Cardiac fibroblast (primary cell): ENCODE measurements around the gene GNL3.

Experiments
- DNase-seq, 2 donors: peaks; one replicate each; pipeline versions ENCODE4 v3.0.0 to v3.0.0-alpha.2; 2010; ENCODE audit warnings: low read depth in 2 of 2
- H3K4me3 ChIP-seq, 2 donors: replicated peaks in 1 of 2; 1 replicate in 1 of 2; 2 replicates in 1 of 2; pipeline ENCODE4 v1.5.1; 2011; ENCODE audit warnings: low read depth in 2 of 2, low read length in 2 of 2, mild to moderate bottlenecking in 2 of 2, moderate library complexity in 1 of 2
- TF ChIP-seq, protein P1 (sequence below): IDR thresholded peaks from one replicate; pipeline ENCODE4 v1.5.1; 2011; ENCODE audit warnings: low read depth, mild to moderate bottlenecking, low read length, inconsistent platforms

Gene GNL3

DNA sequence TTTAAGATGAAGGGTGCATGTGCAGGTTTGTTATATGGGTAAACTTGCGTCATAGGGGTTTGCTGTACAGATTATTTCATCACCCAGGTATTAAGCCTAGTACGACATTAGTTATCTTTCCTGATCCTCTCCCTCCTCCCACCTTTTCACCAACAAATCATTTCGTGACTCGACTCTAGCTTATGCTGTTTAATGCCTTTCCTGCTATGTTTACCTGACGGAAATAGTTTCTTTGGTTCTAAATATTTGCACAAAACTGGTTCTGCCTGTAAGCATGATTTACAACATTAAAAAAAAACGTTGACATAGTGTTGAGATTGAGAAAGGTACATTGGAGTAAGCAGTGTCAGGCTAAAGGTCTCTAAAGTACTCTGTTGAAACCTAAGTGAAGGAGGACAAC is 2.4 kb downstream of the GNL3 start:
- TF ChIP-seq, protein P1, sequence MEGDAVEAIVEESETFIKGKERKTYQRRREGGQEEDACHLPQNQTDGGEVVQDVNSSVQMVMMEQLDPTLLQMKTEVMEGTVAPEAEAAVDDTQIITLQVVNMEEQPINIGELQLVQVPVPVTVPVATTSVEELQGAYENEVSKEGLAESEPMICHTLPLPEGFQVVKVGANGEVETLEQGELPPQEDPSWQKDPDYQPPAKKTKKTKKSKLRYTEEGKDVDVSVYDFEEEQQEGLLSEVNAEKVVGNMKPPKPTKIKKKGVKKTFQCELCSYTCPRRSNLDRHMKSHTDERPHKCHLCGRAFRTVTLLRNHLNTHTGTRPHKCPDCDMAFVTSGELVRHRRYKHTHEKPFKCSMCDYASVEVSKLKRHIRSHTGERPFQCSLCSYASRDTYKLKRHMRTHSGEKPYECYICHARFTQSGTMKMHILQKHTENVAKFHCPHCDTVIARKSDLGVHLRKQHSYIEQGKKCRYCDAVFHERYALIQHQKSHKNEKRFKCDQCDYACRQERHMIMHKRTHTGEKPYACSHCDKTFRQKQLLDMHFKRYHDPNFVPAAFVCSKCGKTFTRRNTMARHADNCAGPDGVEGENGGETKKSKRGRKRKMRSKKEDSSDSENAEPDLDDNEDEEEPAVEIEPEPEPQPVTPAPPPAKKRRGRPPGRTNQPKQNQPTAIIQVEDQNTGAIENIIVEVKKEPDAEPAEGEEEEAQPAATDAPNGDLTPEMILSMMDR, result no peak
- H3K4me3 ChIP-seq, result no peak overlapping the region
- DNase-seq, result no peak

DNA sequence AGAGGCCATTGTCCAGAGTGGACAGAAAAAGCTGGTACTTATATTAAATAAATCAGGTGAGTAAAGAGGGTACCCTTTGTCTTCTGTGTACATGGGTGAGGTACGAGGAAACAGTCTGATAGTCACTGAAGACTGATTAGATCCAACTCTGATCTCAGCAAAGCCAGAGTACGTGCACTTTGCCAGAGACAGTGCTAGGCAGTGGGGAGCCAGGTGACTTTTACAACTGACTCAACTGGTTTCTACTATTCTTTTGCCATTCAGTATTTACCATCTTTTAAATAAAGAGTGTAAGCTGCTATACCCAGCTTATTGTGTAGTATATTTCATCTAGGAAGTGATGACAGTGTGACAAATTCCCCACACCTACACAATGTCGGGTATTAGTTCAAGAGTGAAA is 3.3 kb downstream of the GNL3 start:
- no peak overlapping the region for H3K4me3 ChIP-seq
- DNase-seq, result no peak
- TF ChIP-seq, protein P1, result no peak

- no peak overlapping the region for H3K4me3 ChIP-seq
- TF ChIP-seq, protein P1, result no peak
- DNase-seq, result no peak
These were observed 4.7 kb downstream of the GNL3 start for GRCh38 chr3:52690560-52690959.

GRCh38 chr3:52693071-52693470 is 7.2 kb downstream of the GNL3 start:
- DNase-seq, result no peak
- TF ChIP-seq, protein P1, result no peak
- H3K4me3 ChIP-seq, result no peak overlapping the region

GRCh38 chr3:52694528-52695189 is 8.8 kb downstream of the GNL3 start:
- no peak for DNase-seq
- no peak overlapping the region for H3K4me3 ChIP-seq
- TF ChIP-seq, protein P1, result no peak

- TF ChIP-seq, protein P1, result no peak
- no peak for DNase-seq
- H3K4me3 ChIP-seq, result no peak overlapping the region
These were observed 10.2 kb downstream of the GNL3 start for GRCh38 chr3:52695798-52696671.
